ENCODE measurements around the gene FAM210A. TPM values are rescaled to one million over a fixed set of nuclear protein-coding genes. Genes with fewer than 3 reads are reported as not detected.

The FAM210A gene
- polyA plus RNA-seq, 1 of the 3 experiments (the other 2 are of a cell fraction) = 10.6 TPM

GRCh38 chr18:13622751-13623150, 103.6 kb downstream of the FAM210A start:
- Histone ChIP-seq H3K4me2 (no peak overlapping the region), H4K20me1 (ENCODE audit: insufficient read depth) (no peaks in the 10 kb centered on the region)
- CTCF ChIA-PET = interaction anchor here (0.7 to 1.0 kb wide), 2 partner anchors 63 to 65 kb away, joined by 4 to 5 read pairs; no protein-coding TSS in a partner anchor

DNA sequence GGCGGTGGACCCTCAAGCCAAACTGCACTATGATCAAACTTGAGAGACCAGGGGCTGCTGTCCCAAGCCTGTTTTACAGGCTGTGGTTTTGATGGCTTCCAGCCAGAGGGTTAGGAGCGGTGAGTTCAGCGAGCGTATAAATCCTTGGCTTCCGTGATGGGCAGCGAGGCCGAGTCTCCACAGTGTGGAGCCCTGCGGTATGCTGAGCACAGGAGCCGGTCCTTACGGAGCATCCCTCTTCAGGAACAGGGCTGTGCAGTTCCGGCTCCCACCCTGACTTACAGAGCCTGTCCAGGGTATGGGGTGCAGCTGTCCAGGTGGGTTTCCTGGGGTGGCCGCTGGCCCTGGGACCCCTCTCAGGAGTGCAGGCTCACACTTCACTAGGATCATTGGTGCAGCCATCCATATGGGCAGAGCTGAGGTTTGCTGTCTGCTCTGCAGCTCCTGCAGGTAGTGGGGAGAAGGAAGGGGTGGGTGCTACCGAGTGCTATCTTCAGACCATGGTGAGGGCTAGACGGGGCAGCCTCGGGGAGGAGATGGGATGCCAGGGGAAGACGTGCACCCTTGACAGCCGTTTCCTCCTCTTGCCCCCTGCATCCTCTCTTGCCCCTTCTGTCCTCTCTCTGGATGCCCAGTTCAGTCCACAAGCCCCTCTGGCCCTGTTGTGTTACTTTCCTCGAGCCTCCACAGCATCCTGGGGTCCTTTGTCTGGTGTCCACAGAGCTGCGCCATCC, 104.3 kb downstream of the FAM210A start:
- no peaks in the 10 kb centered on the region for H3K36me3 ChIP-seq (replicated peaks in 1 of 2; ENCODE audit: control insufficient read depth in 1 of 2, insufficient read depth in 2 of 2, low read length in 1 of 2)
- H2AFZ ChIP-seq (ENCODE audit: low read depth) = no peak overlapping the region
- peaks cover 0 to 22% of the 10 kb centered on the region in 2 experiments; a peak in 1 of 4 replicates for H3K4me1 ChIP-seq (ENCODE audit: control insufficient read depth in 1 of 2, insufficient read depth in 2 of 2, low read depth in 1 of 2, low read length in 1 of 2)
- H3K79me2 ChIP-seq (ENCODE audit: insufficient read depth) = no peaks in the 10 kb centered on the region
- no peak overlapping the region for H3K4me3 ChIP-seq (ENCODE audit: low read depth in 2 of 2, low read length in 1 of 2)
- H3K9me3 ChIP-seq = no peaks in the 10 kb centered on the region
- TF ChIP-seq, protein P1, sequence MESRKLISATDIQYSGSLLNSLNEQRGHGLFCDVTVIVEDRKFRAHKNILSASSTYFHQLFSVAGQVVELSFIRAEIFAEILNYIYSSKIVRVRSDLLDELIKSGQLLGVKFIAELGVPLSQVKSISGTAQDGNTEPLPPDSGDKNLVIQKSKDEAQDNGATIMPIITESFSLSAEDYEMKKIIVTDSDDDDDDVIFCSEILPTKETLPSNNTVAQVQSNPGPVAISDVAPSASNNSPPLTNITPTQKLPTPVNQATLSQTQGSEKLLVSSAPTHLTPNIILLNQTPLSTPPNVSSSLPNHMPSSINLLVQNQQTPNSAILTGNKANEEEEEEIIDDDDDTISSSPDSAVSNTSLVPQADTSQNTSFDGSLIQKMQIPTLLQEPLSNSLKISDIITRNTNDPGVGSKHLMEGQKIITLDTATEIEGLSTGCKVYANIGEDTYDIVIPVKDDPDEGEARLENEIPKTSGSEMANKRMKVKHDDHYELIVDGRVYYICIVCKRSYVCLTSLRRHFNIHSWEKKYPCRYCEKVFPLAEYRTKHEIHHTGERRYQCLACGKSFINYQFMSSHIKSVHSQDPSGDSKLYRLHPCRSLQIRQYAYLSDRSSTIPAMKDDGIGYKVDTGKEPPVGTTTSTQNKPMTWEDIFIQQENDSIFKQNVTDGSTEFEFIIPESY (IDR thresholded peaks at IDR 0.05; ENCODE audit: borderline replicate concordance, low read depth) = no peak
- TF ChIP-seq GABPA (IDR thresholded peaks at IDR 0.05; ENCODE audit: low read depth) (no peak), ELF1 (IDR thresholded peaks at IDR 0.05) (no peak), FOSL2 (IDR thresholded peaks at IDR 0.05; ENCODE audit: borderline replicate concordance, low read depth) (no peak), EZH2phosphoT487 (IDR thresholded peaks at IDR 0.05; ENCODE audit: borderline replicate concordance, low read depth) (no peak), RCOR1 (IDR thresholded peaks at IDR 0.05; ENCODE audit: low read length) (no peak), PBX3 (IDR thresholded peaks at IDR 0.05) (no peak), POLR2AphosphoS5 (IDR thresholded peaks at IDR 0.05; ENCODE audit: low read depth, low read length) (no peak), USF1 (IDR thresholded peaks at IDR 0.05; ENCODE audit: borderline replicate concordance, low read depth) (no peak), FOXJ3 (CRISPR knock-in tag; IDR thresholded peaks at IDR 0.05) (no peak)
- ChIA-PET POLR2A (no interaction called here), CTCF (interaction anchor here (0.6 to 1.2 kb wide), 4 partner anchors 8 to 406 kb away, joined by 3 to 4 read pairs (median 4); no protein-coding TSS in a partner anchor)
- DNase-seq = no peak
- H3K27ac ChIP-seq (ENCODE audit: low read depth in 2 of 2, low read length in 1 of 2) = no peak overlapping the region
- H3K27me3 ChIP-seq (ENCODE audit: insufficient read depth) = no peaks in the 10 kb centered on the region
- H3F3A ChIP-seq (replicated peaks; ENCODE audit: insufficient read depth) = no peaks in the 10 kb centered on the region
- H4K20me1 ChIP-seq (ENCODE audit: insufficient read depth) = no peaks in the 10 kb centered on the region
- 53% methylated on average over 9 of the region's 19 CpGs for WGBS (ENCODE audit: low lambda C conversion rate)
- H3K9ac ChIP-seq = no peak overlapping the region
- no peaks in the 10 kb centered on the region for H3K9me2 ChIP-seq
- H3K4me2 ChIP-seq = no peak overlapping the region

More at GRCh38 chr18:13622751-13623150, 103.6 kb downstream of the FAM210A start:
- H3K27me3 ChIP-seq (ENCODE audit: insufficient read depth) = no peaks in the 10 kb centered on the region
- 59% methylated on average over 7 of the region's 8 CpGs for WGBS (ENCODE audit: low lambda C conversion rate)
- H3K27ac ChIP-seq (ENCODE audit: low read depth in 2 of 2, low read length in 1 of 2) = no peak overlapping the region
- no peak overlapping the region for H3K9ac ChIP-seq
- no peak for TF ChIP-seq SIN3A (IDR thresholded peaks at IDR 0.05; ENCODE audit: borderline replicate concordance, low read depth, low read length)
- H3K79me2 ChIP-seq (ENCODE audit: insufficient read depth) = no peaks in the 10 kb centered on the region
- H3K4me3 ChIP-seq (ENCODE audit: low read depth in 2 of 2, low read length in 1 of 2) = no peak overlapping the region
- no peak overlapping the region for H2AFZ ChIP-seq (ENCODE audit: low read depth)
- no peaks in the 10 kb centered on the region for H3F3A ChIP-seq (replicated peaks; ENCODE audit: insufficient read depth)
- H3K4me1 ChIP-seq (ENCODE audit: control insufficient read depth in 1 of 2, insufficient read depth in 2 of 2, low read depth in 1 of 2, low read length in 1 of 2) = peaks cover 0 to 26% of the 10 kb centered on the region in 2 experiments; a peak in 1 of 4 replicates
- no peaks in the 10 kb centered on the region for H3K9me2 ChIP-seq
- no peak for DNase-seq
- no peaks in the 10 kb centered on the region for H3K9me3 ChIP-seq
- H3K36me3 ChIP-seq (replicated peaks in 1 of 2; ENCODE audit: control insufficient read depth in 1 of 2, insufficient read depth in 2 of 2, low read length in 1 of 2) = no peaks in the 10 kb centered on the region
- POLR2A ChIA-PET = no interaction called here

Measured in SK-N-SH (cell line).